Measurements from ENCODE around the gene NEU4.

The NEU4 gene

DNA sequence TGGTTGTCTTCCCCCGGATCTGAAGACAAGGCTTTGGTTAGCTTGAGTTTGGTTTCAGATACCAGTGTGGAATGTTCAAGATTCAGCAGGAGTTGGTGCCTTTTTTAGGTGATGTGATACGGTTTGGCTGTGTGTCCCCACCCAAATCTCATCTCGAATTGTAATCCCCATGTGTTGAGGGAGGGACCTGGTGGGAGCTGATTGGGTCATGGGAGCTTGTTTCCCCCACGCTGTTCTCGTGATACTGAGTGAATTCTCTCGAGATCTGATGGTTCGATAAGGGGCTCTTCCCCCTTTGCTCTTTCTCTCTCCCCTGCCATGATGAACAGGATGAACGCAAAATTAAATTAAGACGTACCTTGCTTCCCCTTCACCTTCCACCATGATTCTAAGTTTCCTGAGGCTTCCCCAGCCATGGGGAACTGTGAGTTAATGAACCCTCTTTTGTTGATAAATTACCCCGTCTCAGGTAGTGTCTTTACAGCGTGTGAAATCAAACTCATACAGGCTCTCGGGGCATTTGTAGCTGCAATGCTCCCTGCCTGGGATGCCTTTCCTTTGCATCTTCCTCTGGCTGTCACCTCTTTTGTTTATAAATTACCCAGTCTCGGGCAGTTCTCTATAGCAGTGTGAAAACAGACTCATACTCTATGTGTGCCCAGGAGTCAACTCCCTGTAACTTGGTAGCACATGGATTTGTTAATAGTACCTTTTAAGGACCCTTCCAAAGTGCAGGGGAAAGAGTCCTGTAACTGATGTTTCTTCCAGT lies 28.4 kb downstream of the NEU4 start:
- peaks cover 8% of the 10 kb centered on the region; the same call in 1 of the 2 replicates for H3K27me3 ChIP-seq (ENCODE audit: insufficient read depth, low read length)
- H3K9ac ChIP-seq (ENCODE audit: low read length): no peak overlapping the region
- no peak for TF ChIP-seq CTCF (IDR thresholded peaks at IDR 0.05; ENCODE audit: low read length)
- no peak for TF ChIP-seq EZH2 (IDR thresholded peaks at IDR 0.05; ENCODE audit: borderline replicate concordance, low read length)
- no peak overlapping the region for H3K4me3 ChIP-seq (ENCODE audit: low read depth, low read length, poor library complexity, severe bottlenecking)
- no peaks in the 10 kb centered on the region for H3K9me3 ChIP-seq (ENCODE audit: low read length)
- no peak overlapping the region for H3K27ac ChIP-seq (ENCODE audit: low read depth, low read length, poor library complexity, severe bottlenecking)
- H3K9me2 ChIP-seq (ENCODE audit: low read depth, low read length): no peaks in the 10 kb centered on the region
- no peaks in the 10 kb centered on the region for H3K79me2 ChIP-seq (ENCODE audit: insufficient read depth, low read length)
- no peaks in the 10 kb centered on the region for H3K36me3 ChIP-seq (ENCODE audit: insufficient read depth, low read length)
- H2AFZ ChIP-seq (ENCODE audit: low read length): no peak overlapping the region
- peaks cover 5% of the 10 kb centered on the region for H3K4me1 ChIP-seq (ENCODE audit: insufficient read depth, low read length, severe bottlenecking)
- no peak overlapping the region for H3K4me2 ChIP-seq (ENCODE audit: low read length)
- no peaks in the 10 kb centered on the region for H3F3A ChIP-seq (ENCODE audit: insufficient read depth, low read length)
- H4K20me1 ChIP-seq (ENCODE audit: insufficient read depth, low read length): no peaks in the 10 kb centered on the region

DNA sequence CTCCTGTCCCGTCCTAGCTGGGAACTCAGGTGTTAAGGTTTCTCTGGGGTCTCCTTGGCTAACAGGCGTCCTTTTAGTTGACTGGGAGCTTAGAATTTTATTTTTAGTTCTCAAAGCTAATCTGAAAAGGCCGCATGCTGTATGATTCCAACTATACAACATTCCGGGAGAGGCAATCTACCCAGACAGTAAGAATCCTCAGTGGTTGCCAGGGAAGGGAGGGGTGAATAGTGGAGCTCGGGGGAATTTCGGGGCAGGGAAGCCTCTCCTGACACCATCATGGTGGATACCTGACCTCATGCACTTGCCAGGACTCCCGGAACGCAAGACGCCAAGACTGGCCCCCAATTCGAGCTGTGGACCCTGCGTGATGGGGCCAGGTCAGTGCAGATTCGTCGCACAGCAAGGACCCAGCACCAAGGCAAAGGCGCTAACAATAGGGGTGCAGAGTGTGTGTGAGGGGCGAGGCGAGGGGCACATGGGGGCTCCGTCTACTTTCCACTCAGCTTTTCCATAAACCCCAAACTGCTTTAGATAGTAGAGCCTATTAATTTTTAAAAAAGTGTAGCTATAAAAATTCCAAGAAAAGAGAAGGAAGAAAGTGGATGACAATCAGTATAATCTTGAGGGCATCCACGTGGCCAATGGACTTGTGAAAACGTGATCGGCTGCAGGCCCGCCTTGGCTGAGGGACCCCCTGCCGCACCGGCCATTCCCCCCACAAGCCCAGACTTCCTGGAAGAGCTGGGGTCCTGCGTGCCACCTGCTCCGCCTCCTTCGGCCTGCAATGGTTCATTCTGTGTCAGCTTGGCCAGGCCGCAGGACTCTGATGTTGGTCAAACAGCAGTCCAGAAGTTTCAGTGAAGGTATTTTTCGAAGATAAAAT lies 32.4 kb downstream of the NEU4 start:
- Histone ChIP-seq H2AFZ (ENCODE audit: low read length) (no peak overlapping the region), H3F3A (ENCODE audit: insufficient read depth, low read length) (no peaks in the 10 kb centered on the region), H3K4me3 (ENCODE audit: low read depth, low read length, poor library complexity, severe bottlenecking) (no peak overlapping the region), H4K20me1 (ENCODE audit: insufficient read depth, low read length) (no peaks in the 10 kb centered on the region), H3K27ac (ENCODE audit: low read depth, low read length, poor library complexity, severe bottlenecking) (no peak overlapping the region), H3K79me2 (ENCODE audit: insufficient read depth, low read length) (no peaks in the 10 kb centered on the region), H3K4me1 (ENCODE audit: insufficient read depth, low read length, severe bottlenecking) (no peaks in the 10 kb centered on the region), H3K4me2 (ENCODE audit: low read length) (no peak overlapping the region), H3K27me3 (ENCODE audit: insufficient read depth, low read length) (peaks cover 4% of the 10 kb centered on the region; the same call in 1 of the 2 replicates), H3K36me3 (ENCODE audit: insufficient read depth, low read length) (no peaks in the 10 kb centered on the region), H3K9me2 (ENCODE audit: low read depth, low read length) (no peaks in the 10 kb centered on the region), H3K9me3 (ENCODE audit: low read length) (no peaks in the 10 kb centered on the region), H3K9ac (ENCODE audit: low read length) (no peak overlapping the region)
- TF ChIP-seq EZH2 (IDR thresholded peaks at IDR 0.05; ENCODE audit: borderline replicate concordance, low read length): no peak
- no peak for TF ChIP-seq CTCF (IDR thresholded peaks at IDR 0.05; ENCODE audit: low read length)

GRCh38 chr2:241842067-241842415 lies 33.0 kb downstream of the NEU4 start:
- H3K79me2 ChIP-seq (ENCODE audit: insufficient read depth, low read length): no peaks in the 10 kb centered on the region
- H3K27me3 ChIP-seq (ENCODE audit: insufficient read depth, low read length): peaks cover 4% of the 10 kb centered on the region; the same call in 1 of the 2 replicates
- H3K9me2 ChIP-seq (ENCODE audit: low read depth, low read length): no peaks in the 10 kb centered on the region
- no peak overlapping the region for H3K27ac ChIP-seq (ENCODE audit: low read depth, low read length, poor library complexity, severe bottlenecking)
- H3K9me3 ChIP-seq (ENCODE audit: low read length): no peaks in the 10 kb centered on the region
- no peaks in the 10 kb centered on the region for H3K4me1 ChIP-seq (ENCODE audit: insufficient read depth, low read length, severe bottlenecking)
- H3F3A ChIP-seq (ENCODE audit: insufficient read depth, low read length): no peaks in the 10 kb centered on the region
- no peaks in the 10 kb centered on the region for H4K20me1 ChIP-seq (ENCODE audit: insufficient read depth, low read length)
- H2AFZ ChIP-seq (ENCODE audit: low read length): no peak overlapping the region
- H3K36me3 ChIP-seq (ENCODE audit: insufficient read depth, low read length): no peaks in the 10 kb centered on the region
- H3K4me3 ChIP-seq (ENCODE audit: low read depth, low read length, poor library complexity, severe bottlenecking): no peak overlapping the region
- no peak overlapping the region for H3K9ac ChIP-seq (ENCODE audit: low read length)
- TF ChIP-seq EZH2 (IDR thresholded peaks at IDR 0.05; ENCODE audit: borderline replicate concordance, low read length) (no peak), CTCF (IDR thresholded peaks at IDR 0.05; ENCODE audit: low read length) (no peak)
- H3K4me2 ChIP-seq (ENCODE audit: low read length): no peak overlapping the region

All from OCI-LY1 (cell line).